Measurements from ENCODE around the gene NFATC3. TPM values are rescaled to one million over a fixed set of nuclear protein-coding genes. Genes with fewer than 3 reads are reported as not detected.

Gene NFATC3
- polyA plus RNA-seq, 3 donors, result 14.3 to 21.8 (median 15.8) TPM

GRCh38 chr16:68265078-68265920 lies 180.1 kb downstream of the NFATC3 start:
- intact Hi-C loops (cut with micrococcal nuclease), result no loop called here
- H3K4me3 Mint-ChIP-seq, result peak overlapping the region; percentile 97 to 99
- Histone ChIP-seq H3K4me1 (ENCODE audit: control insufficient read depth in 1 of 2, insufficient read depth in 2 of 2, low read length in 2 of 2) (peaks cover 24 to 28% of the 10 kb centered on the region in 2 donors), H3K36me3 (replicated peaks in 1 of 2; ENCODE audit: control insufficient read depth in 1 of 2, insufficient read depth in 2 of 2, low read length in 2 of 2) (peaks cover 6 to 35% of the 10 kb centered on the region in 2 donors), H3K4me3 (replicated peaks in 1 of 3; ENCODE audit: low read depth in 2 of 3, low read length in 3 of 3) (peak overlapping the region; percentile 73 to 83 (median 79)), H3K27ac (ENCODE audit: low read depth in 1 of 2, low read length in 2 of 2) (peak overlapping the region; percentile 62 to 89), H2AFZ (ENCODE audit: insufficient read depth, low read depth, low read length, poor library complexity, severe bottlenecking) (peak overlapping the region; percentile 89), H3K27me3 (ENCODE audit: control insufficient read depth in 2 of 2, insufficient read depth in 2 of 2, low read length in 2 of 2) (no peaks in the 10 kb centered on the region), H3K4me2 (replicated peaks; ENCODE audit: extremely low read depth, low read length, poor library complexity, severe bottlenecking) (peak overlapping the region; percentile 97), H3K9ac (ENCODE audit: insufficient read depth, low read length, poor library complexity, severe bottlenecking) (peak overlapping the region; percentile 87), H3K9me3 (replicated peaks in 1 of 2; ENCODE audit: control insufficient read depth in 1 of 2, insufficient read depth in 1 of 2, low read length in 2 of 2) (no peaks in the 10 kb centered on the region), H4K20me1 (ENCODE audit: insufficient read depth, low read length) (peaks cover 37% of the 10 kb centered on the region), H3K79me2 (ENCODE audit: insufficient read depth, low read length) (peaks cover 58% of the 10 kb centered on the region)
- peak overlapping the region; percentile 85 to 96 (median 96) for H3K27ac Mint-ChIP-seq
- peaks cover 28% of the 10 kb centered on the region for H3K4me1 Mint-ChIP-seq
- TF ChIP-seq CTCF (IDR thresholded peaks at IDR 0.05), result no peak
- H3K27me3 Mint-ChIP-seq (ENCODE audit: low read depth in 3 of 3), result peaks cover 0 to 3% (median 0%) of the 10 kb centered on the region in 3 donors
- H3K9me3 Mint-ChIP-seq, result no peaks in the 10 kb centered on the region
- peaks cover 12 to 31% of the 10 kb centered on the region in 2 donors for H3K36me3 Mint-ChIP-seq
- peak; percentile 64 to 74 (median 66) for DNase-seq
- WGBS (ENCODE audit: insufficient coverage), result 1% methylated on average over 14 of the region's 23 CpGs

- no peak for TF ChIP-seq CTCF (IDR thresholded peaks at IDR 0.05)
- intact Hi-C loops (cut with micrococcal nuclease), result no loop called here
- H3K9me3 Mint-ChIP-seq, result no peaks in the 10 kb centered on the region
- no peak for DNase-seq
- Histone ChIP-seq H3K79me2 (ENCODE audit: insufficient read depth, low read length) (peaks cover 83% of the 10 kb centered on the region), H3K4me2 (replicated peaks; ENCODE audit: extremely low read depth, low read length, poor library complexity, severe bottlenecking) (no peak overlapping the region), H3K27me3 (ENCODE audit: control insufficient read depth in 2 of 2, insufficient read depth in 2 of 2, low read length in 2 of 2) (no peaks in the 10 kb centered on the region), H3K36me3 (replicated peaks in 1 of 2; ENCODE audit: control insufficient read depth in 1 of 2, insufficient read depth in 2 of 2, low read length in 2 of 2) (peaks cover 2 to 44% of the 10 kb centered on the region in 2 donors), H3K27ac (ENCODE audit: low read depth in 1 of 2, low read length in 2 of 2) (no peak overlapping the region), H3K4me1 (ENCODE audit: control insufficient read depth in 1 of 2, insufficient read depth in 2 of 2, low read length in 2 of 2) (peaks cover 24 to 28% of the 10 kb centered on the region in 2 donors), H3K4me3 (replicated peaks in 1 of 3; ENCODE audit: low read depth in 2 of 3, low read length in 3 of 3) (no peak overlapping the region), H2AFZ (ENCODE audit: insufficient read depth, low read depth, low read length, poor library complexity, severe bottlenecking) (no peak overlapping the region), H4K20me1 (ENCODE audit: insufficient read depth, low read length) (peaks cover 47% of the 10 kb centered on the region), H3K9ac (ENCODE audit: insufficient read depth, low read length, poor library complexity, severe bottlenecking) (no peak overlapping the region), H3K9me3 (replicated peaks in 1 of 2; ENCODE audit: control insufficient read depth in 1 of 2, insufficient read depth in 1 of 2, low read length in 2 of 2) (no peaks in the 10 kb centered on the region)
- H3K27ac Mint-ChIP-seq, result peak overlapping the region in 1 of 7 donors; percentile 40
- H3K4me3 Mint-ChIP-seq, result no peak overlapping the region
- WGBS (ENCODE audit: insufficient coverage), result 88% methylated on average over 2 of the region's 6 CpGs
- H3K4me1 Mint-ChIP-seq, result peaks cover 30% of the 10 kb centered on the region
- peaks cover 0 to 1% (median 0%) of the 10 kb centered on the region in 3 donors for H3K27me3 Mint-ChIP-seq (ENCODE audit: low read depth in 3 of 3)
- peaks cover 22 to 47% of the 10 kb centered on the region in 2 donors for H3K36me3 Mint-ChIP-seq
Observed at GRCh38 chr16:68267612-68268405, 182.6 kb downstream of the NFATC3 start.

Measured in CD14-positive monocyte (primary cell).